Tibial nerve (tissue), 3 donors: Measurements from ENCODE around the gene TMEM250.

Experiments used
- POLR2A ChIP-seq, 2 donors: fragments of 450-650 bp; IDR thresholded peaks; one replicate each; pipeline ENCODE4 v1.6.1; 2017; ENCODE audit warnings: antibody characterized with exemption in 2 of 2, mild to moderate bottlenecking in 2 of 2, moderate library complexity in 2 of 2
- TF ChIP-seq, protein P1 (sequence below), 5 experiments: fragments of 200-600 bp in 3 of 5; fragments of 450-650 bp in 2 of 5; sonication (generic) in 3 of 5; IDR thresholded peaks; one replicate each; pipeline ENCODE4 v1.5.1; 2016 to 2019; ENCODE audit warnings: antibody characterized with exemption in 5 of 5, mild to moderate bottlenecking in 3 of 5, moderate library complexity in 2 of 5

DNA sequence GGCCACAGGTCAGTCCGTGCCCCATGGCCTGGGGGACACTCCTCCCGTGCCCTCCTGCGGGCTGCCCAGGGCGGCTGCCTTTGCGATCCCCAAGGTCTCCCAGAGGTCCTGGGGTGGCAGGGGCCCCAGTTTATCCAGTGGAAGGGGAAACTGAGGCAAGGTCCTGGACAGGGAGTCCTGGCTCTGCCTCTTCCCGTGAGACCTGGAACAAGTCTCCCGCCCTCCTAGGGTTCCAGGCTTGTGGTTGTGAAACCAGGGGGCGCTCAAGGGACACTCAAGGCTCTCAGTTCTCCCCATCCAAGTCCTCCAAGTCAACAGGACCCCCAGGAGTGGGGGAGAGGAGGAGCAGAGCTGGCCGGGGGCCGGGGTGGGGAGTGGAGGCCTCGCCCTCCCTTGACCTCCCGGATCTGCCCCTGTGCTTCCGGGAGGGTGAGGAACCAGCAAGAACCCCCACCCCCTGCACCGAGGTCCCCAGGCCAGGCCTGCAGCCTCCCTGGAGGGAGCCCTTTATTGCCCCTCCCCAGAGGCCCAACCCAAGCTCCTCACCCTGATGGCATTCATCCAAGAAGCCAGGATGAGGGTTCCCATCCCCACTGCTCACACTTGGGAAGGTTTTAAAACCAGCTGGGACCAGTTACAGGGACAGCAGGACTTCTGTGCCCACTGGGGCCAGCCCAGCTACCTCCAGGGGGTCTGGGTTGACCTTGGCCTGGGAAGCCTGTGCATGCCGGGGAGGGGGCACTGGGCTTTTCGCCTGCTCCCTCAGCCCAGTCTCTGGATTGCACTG, 24.7 kb upstream of the TMEM250 start:
- TF ChIP-seq, protein P1, sequence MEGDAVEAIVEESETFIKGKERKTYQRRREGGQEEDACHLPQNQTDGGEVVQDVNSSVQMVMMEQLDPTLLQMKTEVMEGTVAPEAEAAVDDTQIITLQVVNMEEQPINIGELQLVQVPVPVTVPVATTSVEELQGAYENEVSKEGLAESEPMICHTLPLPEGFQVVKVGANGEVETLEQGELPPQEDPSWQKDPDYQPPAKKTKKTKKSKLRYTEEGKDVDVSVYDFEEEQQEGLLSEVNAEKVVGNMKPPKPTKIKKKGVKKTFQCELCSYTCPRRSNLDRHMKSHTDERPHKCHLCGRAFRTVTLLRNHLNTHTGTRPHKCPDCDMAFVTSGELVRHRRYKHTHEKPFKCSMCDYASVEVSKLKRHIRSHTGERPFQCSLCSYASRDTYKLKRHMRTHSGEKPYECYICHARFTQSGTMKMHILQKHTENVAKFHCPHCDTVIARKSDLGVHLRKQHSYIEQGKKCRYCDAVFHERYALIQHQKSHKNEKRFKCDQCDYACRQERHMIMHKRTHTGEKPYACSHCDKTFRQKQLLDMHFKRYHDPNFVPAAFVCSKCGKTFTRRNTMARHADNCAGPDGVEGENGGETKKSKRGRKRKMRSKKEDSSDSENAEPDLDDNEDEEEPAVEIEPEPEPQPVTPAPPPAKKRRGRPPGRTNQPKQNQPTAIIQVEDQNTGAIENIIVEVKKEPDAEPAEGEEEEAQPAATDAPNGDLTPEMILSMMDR (IDR thresholded peaks at IDR 0.05), result peak in 1 of 5 experiments; percentile 8
- no peak for TF ChIP-seq POLR2A (IDR thresholded peaks at IDR 0.05)
